LNCAP (cell line): Measurements from ENCODE around the gene GGCT.

Experiments
- TF ChIP-seq, protein P1 (sequence below): fragments of 450-650 bp; IDR thresholded peaks from 2 replicates; pipeline ENCODE4 v1.5.1; 2017; ENCODE audit warnings: mild to moderate bottlenecking

Gene GGCT

DNA sequence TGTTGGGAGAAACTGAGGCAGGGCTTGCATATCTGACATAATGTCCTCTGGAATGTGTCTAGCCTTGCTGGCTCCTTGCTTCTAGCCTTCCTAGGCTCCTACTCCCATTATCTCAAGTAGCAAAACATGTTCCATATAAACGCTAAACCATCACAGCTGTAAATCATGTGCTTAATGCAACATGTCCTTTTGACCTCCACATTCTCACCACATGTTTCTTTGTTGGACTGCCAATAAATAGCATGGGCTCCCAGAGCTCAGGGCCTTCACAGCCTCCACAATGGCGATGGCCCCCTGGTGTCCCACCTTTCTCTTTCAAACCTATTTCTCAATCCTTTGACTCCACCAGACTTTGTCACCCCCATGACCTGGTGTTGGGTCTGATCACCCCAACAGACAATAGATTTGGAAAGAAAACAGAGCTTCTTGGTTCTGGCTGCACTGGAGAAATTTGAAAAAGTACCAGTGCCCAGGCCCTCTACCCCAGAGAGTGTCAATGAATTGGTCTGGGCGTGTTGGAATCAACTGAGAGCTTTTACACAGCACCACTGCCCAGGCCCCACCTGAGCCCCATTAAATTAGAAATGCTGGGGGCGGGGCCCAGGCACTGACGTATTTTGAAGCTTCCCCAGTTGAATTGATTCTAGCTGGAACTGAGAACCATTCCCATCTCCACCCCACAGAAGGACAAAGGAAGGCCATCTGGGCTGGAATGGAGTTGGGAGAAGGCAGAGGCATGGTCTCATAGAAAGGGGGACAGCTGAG, 41.3 kb upstream of the GGCT start:
- TF ChIP-seq, protein P1, sequence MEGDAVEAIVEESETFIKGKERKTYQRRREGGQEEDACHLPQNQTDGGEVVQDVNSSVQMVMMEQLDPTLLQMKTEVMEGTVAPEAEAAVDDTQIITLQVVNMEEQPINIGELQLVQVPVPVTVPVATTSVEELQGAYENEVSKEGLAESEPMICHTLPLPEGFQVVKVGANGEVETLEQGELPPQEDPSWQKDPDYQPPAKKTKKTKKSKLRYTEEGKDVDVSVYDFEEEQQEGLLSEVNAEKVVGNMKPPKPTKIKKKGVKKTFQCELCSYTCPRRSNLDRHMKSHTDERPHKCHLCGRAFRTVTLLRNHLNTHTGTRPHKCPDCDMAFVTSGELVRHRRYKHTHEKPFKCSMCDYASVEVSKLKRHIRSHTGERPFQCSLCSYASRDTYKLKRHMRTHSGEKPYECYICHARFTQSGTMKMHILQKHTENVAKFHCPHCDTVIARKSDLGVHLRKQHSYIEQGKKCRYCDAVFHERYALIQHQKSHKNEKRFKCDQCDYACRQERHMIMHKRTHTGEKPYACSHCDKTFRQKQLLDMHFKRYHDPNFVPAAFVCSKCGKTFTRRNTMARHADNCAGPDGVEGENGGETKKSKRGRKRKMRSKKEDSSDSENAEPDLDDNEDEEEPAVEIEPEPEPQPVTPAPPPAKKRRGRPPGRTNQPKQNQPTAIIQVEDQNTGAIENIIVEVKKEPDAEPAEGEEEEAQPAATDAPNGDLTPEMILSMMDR, result no peak

DNA sequence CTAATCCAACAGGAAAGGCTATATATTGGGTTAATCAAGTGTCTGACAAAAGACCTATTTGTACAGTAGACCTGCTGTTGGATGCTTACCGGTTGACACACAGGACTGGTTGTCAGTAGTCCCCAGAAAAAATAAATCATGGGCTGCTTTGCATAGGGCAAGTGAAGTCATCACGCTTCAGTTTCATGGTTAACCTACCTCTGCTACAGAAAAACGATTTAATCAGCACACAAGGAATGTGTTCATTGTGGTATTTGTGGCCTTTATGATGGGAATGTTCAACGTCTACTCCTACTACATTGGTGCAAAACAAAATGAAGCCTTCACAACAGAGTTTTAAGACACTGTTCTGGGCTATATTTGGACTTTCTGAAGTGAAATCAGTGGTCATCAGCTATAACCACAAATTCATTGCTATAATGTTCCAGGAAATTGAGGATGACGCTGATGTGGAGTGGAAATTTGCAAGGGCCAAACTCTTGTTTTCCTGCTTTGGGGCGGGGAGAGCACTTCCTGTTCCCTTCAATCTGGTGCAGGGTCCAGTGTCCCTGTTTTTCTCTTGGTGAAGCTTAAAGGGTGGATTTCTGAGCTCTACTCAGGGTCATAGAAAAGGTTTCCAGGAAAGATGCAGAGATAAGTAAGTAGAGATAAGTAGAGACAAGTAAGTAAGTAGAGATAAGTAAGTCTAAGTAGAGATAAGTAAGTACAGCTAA, 39.3 kb upstream of the GGCT start:
- TF ChIP-seq, protein P1, result no peak

DNA sequence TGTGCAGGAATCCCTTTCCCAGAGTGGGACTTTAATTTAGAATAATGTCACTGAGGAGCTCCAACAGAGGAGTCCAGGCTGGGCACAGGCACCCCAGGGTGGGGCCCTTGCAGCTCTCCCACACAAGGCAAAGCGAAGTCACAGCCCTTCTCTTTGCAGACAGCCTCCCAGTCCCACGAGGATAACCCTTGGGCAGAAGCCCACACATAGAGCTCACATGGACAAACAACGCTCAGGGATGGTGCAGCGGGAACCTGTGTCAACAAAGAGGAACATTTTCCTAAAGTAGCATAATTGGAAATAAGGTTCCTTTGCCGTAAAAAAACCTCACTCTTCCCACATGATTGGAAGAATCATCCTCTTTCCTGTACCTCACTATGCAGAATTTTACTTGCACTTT, 29.3 kb upstream of the GGCT start:
- TF ChIP-seq, protein P1, result no peak

DNA sequence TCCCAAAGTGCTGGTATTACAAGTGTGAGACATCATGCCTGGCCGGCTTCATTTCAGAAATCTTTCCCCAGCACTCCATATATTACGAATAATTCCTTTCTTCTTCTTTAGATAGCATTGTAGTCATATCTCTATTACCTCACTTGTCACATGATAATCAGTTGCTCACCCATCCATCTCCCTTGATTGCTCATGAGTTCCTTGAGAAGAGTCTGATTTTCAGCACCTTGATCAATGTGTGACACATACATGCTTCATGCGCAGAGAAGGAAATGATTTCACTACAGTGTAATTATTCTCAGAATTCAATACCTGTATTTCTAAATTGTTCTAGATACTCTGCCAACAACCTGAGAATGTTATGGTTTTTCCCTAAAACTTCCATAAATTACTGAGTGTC, 26.7 kb upstream of the GGCT start:
- TF ChIP-seq, protein P1, result no peak

DNA sequence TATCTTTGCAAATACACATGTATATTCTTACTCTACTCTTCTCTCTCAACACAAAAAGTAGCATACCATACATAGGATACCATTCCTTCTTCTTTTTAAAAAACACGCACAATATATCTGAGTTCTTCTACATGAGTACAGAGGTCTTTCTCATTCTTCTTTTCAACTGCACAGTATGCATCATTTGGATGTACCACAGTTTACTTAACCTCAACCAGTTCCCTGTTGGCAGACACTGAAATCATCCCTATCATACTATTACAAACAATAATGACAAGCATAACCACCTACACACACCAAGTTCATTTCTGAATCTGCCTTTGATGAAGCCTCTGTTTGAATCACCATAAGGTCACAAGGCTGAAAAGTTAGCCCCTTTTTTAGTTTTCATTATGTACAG, 25.7 kb upstream of the GGCT start:
- TF ChIP-seq, protein P1, result no peak

DNA sequence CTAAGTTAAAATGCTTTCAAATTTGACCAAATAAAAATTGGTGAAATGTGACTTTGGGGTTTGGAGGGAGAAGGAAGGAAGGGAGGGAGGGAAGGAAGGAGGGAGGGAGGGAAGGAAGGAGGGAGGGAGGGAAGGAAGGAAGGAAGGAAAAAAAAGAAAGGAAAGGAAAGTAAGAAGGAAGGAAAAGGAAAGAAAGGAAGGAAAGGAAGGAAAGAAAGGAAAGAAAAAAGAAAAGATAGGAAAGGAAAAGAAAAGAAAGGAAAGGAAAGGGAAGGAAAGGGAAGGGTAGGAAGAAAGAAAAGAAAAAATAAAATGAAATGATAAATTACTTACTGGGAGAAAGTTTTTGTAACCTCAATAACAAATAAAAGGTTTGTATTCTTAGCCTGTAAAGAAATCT, 24.1 kb upstream of the GGCT start:
- TF ChIP-seq, protein P1, result no peak

GRCh38 chr7:30526163-30526562, 21.5 kb upstream of the GGCT start:
- TF ChIP-seq, protein P1, result no peak
